ENCODE measurements around the gene PTH2R.
"Not testable (repeated sequence)": the region's sequence is repeated elsewhere in the genome, so short reads cannot be mapped to it uniquely, and the experiment has no call there.

The PTH2R gene

GRCh38 chr2:208466151-208466919 is 59.7 kb downstream of the PTH2R start:
- Mint-ChIP-seq H3K4me3 (no peak overlapping the region), H3K36me3 (ENCODE audit: low read depth) (no peaks in the 10 kb centered on the region), H3K27me3 (ENCODE audit: low read depth) (no peaks in the 10 kb centered on the region), H3K27ac (peak overlapping the region in 2 of 3 experiments; percentile 79 to 88), H3K4me1 (peaks cover 24% of the 10 kb centered on the region), H3K9me3 (peaks cover 14% of the 10 kb centered on the region)
- TF ChIP-seq CTCF (IDR thresholded peaks at IDR 0.05; ENCODE audit: unreplicated experiment in 3 of 3): peak; percentile 54 to 64 (median 61)

DNA sequence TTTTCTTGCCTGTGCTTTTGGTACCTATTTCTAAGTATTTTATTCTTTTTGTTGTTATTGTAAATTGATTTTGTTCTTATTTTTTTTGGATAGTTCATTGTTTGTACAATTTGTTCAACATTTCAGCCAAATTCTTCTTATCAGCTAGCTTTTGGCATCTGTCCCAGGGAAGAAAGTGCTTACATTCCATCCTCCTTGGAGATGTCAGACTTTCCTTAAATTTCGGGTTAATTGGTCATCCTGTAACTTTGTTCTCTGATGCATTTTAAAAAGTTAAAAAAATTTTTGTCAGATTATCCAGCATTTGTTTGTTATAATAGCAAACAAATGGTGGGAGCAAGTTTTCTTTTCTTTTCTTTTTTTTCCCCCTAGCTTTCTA is 60.3 kb downstream of the PTH2R start:
- Mint-ChIP-seq H3K36me3 (ENCODE audit: low read depth) (no peaks in the 10 kb centered on the region), H3K27ac (peak overlapping the region; percentile 4 to 91 (median 88)), H3K9me3 (peaks cover 14% of the 10 kb centered on the region)

GRCh38 chr2:208467564-208467963 is 61.0 kb downstream of the PTH2R start:
- peaks cover 24% of the 10 kb centered on the region for H3K4me1 Mint-ChIP-seq
- H3K27ac Mint-ChIP-seq: peak overlapping the region; percentile 4 to 91 (median 88)
- TF ChIP-seq CTCF (IDR thresholded peaks at IDR 0.05; ENCODE audit: unreplicated experiment in 3 of 3): no peak
- no peaks in the 10 kb centered on the region for H3K27me3 Mint-ChIP-seq (ENCODE audit: low read depth)
- H3K4me3 Mint-ChIP-seq: no peak overlapping the region
- no peaks in the 10 kb centered on the region for H3K36me3 Mint-ChIP-seq (ENCODE audit: low read depth)
- peaks cover 16% of the 10 kb centered on the region for H3K9me3 Mint-ChIP-seq

More for the DNA sequence above, 60.3 kb downstream of the PTH2R start:
- TF ChIP-seq CTCF (IDR thresholded peaks at IDR 0.05; ENCODE audit: unreplicated experiment in 3 of 3): no peak
- no peaks in the 10 kb centered on the region for H3K27me3 Mint-ChIP-seq (ENCODE audit: low read depth)
- peaks cover 24% of the 10 kb centered on the region for H3K4me1 Mint-ChIP-seq
- no peak overlapping the region for H3K4me3 Mint-ChIP-seq

DNA sequence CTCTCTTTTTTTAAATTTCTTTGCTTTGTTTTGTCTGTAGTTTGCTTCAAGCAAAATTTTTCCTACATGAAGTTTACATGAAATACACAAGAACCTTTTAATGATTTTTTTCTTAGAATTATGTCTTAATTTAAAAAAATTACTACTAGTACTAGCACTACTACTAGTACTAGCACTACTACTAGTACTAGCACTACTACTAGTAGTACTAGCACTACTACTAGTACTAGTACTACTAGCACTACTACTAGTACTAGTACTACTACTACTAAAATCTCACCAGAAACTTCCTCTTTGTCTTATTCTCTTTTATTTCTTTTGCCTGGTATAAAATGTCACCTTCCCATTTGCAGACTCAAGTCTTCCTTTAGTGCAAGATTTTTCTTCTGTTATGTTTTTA is 71.1 kb downstream of the PTH2R start:
- Mint-ChIP-seq H3K9me3 (peaks cover 16% of the 10 kb centered on the region), H3K4me3 (no peak overlapping the region), H3K27me3 (ENCODE audit: low read depth) (no peaks in the 10 kb centered on the region), H3K36me3 (ENCODE audit: low read depth) (no peaks in the 10 kb centered on the region), H3K4me1 (peaks cover 9% of the 10 kb centered on the region), H3K27ac (no peak overlapping the region)
- no peak for TF ChIP-seq CTCF (IDR thresholded peaks at IDR 0.05; ENCODE audit: unreplicated experiment in 3 of 3)

GRCh38 chr2:208479342-208479741 is 72.8 kb downstream of the PTH2R start:
- TF ChIP-seq CTCF (IDR thresholded peaks at IDR 0.05; ENCODE audit: unreplicated experiment in 3 of 3): no peak
- peaks cover 21% of the 10 kb centered on the region for H3K9me3 Mint-ChIP-seq
- H3K27ac Mint-ChIP-seq: no peak overlapping the region
- H3K27me3 Mint-ChIP-seq (ENCODE audit: low read depth): no peaks in the 10 kb centered on the region
- no peaks in the 10 kb centered on the region for H3K36me3 Mint-ChIP-seq (ENCODE audit: low read depth)
- H3K4me1 Mint-ChIP-seq: peaks cover 5% of the 10 kb centered on the region
- no peak overlapping the region for H3K4me3 Mint-ChIP-seq

DNA sequence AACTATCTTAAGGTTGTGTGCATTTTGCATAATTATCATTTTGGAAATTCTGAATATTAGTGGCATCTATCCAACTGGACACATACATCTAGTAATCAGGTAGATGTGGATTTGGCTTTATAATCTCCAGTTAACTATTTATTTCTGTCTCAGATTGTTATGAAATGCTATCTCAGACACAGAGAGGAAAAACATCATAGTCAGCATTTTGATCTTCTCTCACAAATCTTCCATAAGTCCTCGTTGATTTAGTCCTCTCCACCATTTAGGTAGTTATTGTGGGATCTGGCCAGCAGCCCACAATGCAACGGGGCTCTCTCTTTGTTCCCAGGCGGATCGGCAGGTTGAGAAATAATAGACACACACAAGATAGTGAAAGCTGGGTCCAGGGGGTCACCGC is 75.4 kb downstream of the PTH2R start:
- not testable (repeated sequence) for H3K36me3 Mint-ChIP-seq (ENCODE audit: low read depth); H3K27ac Mint-ChIP-seq; H3K4me3 Mint-ChIP-seq; H3K4me1 Mint-ChIP-seq; H3K27me3 Mint-ChIP-seq (ENCODE audit: low read depth)
- H3K9me3 Mint-ChIP-seq: peaks cover 24% of the 10 kb centered on the region

GRCh38 chr2:208482453-208483015 is 75.9 kb downstream of the PTH2R start:
- not testable (repeated sequence) for H3K27me3 Mint-ChIP-seq (ENCODE audit: low read depth); H3K4me3 Mint-ChIP-seq; H3K4me1 Mint-ChIP-seq; H3K36me3 Mint-ChIP-seq (ENCODE audit: low read depth); H3K27ac Mint-ChIP-seq
- peaks cover 27% of the 10 kb centered on the region for H3K9me3 Mint-ChIP-seq
